ENCODE data around the gene STAT1. TPM values are rescaled to one million over a fixed set of nuclear protein-coding genes. Genes with fewer than 3 reads are reported as not detected.

Gene STAT1
- total and polyA plus RNA-seq, 9 of the 15 experiments (the other 6 are each of a cell fraction or from before 2014, with no cell fraction given) = 8.7 to 34.4 (median 26.8) TPM

DNA sequence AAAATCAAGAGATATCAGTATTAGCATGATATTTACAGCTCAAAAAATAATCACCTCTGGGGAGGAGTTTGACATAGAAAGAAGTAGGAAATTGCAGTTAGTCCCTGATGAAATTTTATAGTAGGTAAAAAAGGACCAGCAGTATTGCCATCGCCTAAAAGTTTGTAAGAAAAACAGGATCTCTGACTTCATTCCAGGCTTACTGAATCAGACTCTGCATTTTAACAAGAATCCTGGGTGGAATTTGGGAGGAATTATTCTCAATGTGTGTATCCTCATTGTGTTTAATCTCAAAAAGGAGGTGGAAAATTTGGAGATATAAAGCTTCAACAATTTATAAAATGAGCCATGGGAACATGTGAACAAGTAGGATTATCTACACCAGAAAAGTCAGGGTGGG, 31.2 kb upstream of the STAT1 start (continued):
- TF ChIP-seq ZFX (CRISPR knock-in tag; IDR thresholded peaks at IDR 0.05) = no peak
- TF ChIP-seq PHF20 (IDR thresholded peaks at IDR 0.05; ENCODE audit: partially characterized antibody) = no peak
- no peak for TF ChIP-seq SMAD2 (IDR thresholded peaks at IDR 0.05; ENCODE audit: low read depth, low read length)
- no peak for TF ChIP-seq PHB2 (IDR thresholded peaks at IDR 0.05; ENCODE audit: low read depth)
- no peak for TF ChIP-seq DDX20 (tag; IDR thresholded peaks at IDR 0.05; ENCODE audit: low read depth)
- TF ChIP-seq NCOA4 (IDR thresholded peaks at IDR 0.05; ENCODE audit: partially characterized antibody) = no peak
- TF ChIP-seq HMG20B (CRISPR knock-in tag; IDR thresholded peaks at IDR 0.05) = no peak

DNA sequence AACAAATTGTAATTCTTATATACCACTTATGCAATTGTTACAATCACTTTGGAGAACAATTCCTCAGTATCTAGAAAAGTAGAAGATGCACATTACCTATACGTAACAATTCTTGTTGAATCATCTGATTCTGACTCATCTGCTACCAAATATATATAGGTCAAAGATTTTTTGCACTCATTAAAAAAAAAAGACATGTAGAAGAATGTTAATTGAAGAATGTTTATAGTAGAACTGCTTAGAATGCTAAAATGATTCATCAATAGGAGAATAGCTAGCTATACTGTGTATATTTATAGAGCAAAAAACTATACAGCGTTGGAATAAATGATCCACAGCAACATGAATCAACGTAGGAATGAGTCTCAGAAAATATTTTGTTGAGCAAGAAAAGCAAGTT, 29.5 kb upstream of the STAT1 start:
- H3K27me3 ChIP-seq (ENCODE audit: control insufficient read depth in 2 of 2, insufficient read depth in 2 of 2, low read length in 2 of 2) = no peaks in the 10 kb centered on the region; a peak in 1 of 5 replicates
- no peaks in the 10 kb centered on the region for H4K20me1 ChIP-seq (replicated peaks; ENCODE audit: control insufficient read depth, insufficient read depth, low read length)
- H2AFZ ChIP-seq (ENCODE audit: low read depth, low read length) = no peak overlapping the region
- ChIA-PET CTCF (ENCODE audit: low intra/inter-chr PET ratio) (no interaction called here), POLR2A (no interaction called here)
- peaks cover 0 to 6% of the 10 kb centered on the region in 2 experiments; a peak in 2 of 5 replicates for H3K4me1 ChIP-seq (replicated peaks in 1 of 2; ENCODE audit: control insufficient read depth in 2 of 2, insufficient read depth in 2 of 2, low read length in 2 of 2)
- no peak overlapping the region for H3K9ac ChIP-seq (ENCODE audit: insufficient read depth in 1 of 2, low read depth in 2 of 2, low read length in 2 of 2)
- H3K4me3 ChIP-seq = no peak overlapping the region
- BruUV-seq (replicated peaks) = no TSS peak
- 31% methylated on average over 3 of the region's 3 CpGs for WGBS (ENCODE audit: insufficient coverage, low coverage, missing lambda C conversion rate)
- intact Hi-C loops (cut with micrococcal nuclease) = no loop called here
- no peaks in the 10 kb centered on the region for H3K9me3 ChIP-seq (replicated peaks; ENCODE audit: control insufficient read depth, insufficient read depth, low read depth, low read length)
- H3K36me3 ChIP-seq (ENCODE audit: control insufficient read depth, insufficient read depth, low read length) = no peaks in the 10 kb centered on the region
- H3K9me1 ChIP-seq (ENCODE audit: control insufficient read depth, insufficient read depth, low read length) = no peaks in the 10 kb centered on the region
- H3K79me2 ChIP-seq (ENCODE audit: control insufficient read depth, insufficient read depth, low read length) = no peaks in the 10 kb centered on the region
- FAIRE-seq (no peak), ATAC-seq (no peak), DNase-seq (ENCODE audit: extremely low read depth in 1 of 4, low spot score in 3 of 4) (no peak)
- TF ChIP-seq BRD4 (IDR thresholded peaks at IDR 0.05) = no peak
- no peak for TF ChIP-seq TCFL5 (CRISPR knock-in tag; conservative IDR thresholded peaks at IDR 0.05)
- TF ChIP-seq DACH1 (IDR thresholded peaks at IDR 0.05; ENCODE audit: partially characterized antibody) = no peak
- TF ChIP-seq, protein P1, sequence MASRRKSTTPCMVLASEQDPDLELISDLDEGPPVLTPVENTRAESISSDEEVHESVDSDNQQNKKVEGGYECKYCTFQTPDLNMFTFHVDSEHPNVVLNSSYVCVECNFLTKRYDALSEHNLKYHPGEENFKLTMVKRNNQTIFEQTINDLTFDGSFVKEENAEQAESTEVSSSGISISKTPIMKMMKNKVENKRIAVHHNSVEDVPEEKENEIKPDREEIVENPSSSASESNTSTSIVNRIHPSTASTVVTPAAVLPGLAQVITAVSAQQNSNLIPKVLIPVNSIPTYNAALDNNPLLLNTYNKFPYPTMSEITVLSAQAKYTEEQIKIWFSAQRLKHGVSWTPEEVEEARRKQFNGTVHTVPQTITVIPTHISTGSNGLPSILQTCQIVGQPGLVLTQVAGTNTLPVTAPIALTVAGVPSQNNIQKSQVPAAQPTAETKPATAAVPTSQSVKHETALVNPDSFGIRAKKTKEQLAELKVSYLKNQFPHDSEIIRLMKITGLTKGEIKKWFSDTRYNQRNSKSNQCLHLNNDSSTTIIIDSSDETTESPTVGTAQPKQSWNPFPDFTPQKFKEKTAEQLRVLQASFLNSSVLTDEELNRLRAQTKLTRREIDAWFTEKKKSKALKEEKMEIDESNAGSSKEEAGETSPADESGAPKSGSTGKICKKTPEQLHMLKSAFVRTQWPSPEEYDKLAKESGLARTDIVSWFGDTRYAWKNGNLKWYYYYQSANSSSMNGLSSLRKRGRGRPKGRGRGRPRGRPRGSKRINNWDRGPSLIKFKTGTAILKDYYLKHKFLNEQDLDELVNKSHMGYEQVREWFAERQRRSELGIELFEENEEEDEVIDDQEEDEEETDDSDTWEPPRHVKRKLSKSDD (conservative IDR thresholded peaks at IDR 0.05; ENCODE audit: low read length) = no peak
- TF ChIP-seq ZNF584 (CRISPR knock-in tag; IDR thresholded peaks at IDR 0.05; ENCODE audit: low read depth) = no peak
- no peak for TF ChIP-seq ZNF57 (CRISPR knock-in tag; IDR thresholded peaks at IDR 0.05)
- no peak for TF ChIP-seq ILF3 (IDR thresholded peaks at IDR 0.05; ENCODE audit: borderline replicate concordance)
- H3K27ac ChIP-seq (ENCODE audit: extremely low read depth, low read depth, low read length) = no peak overlapping the region
- no peak overlapping the region for H3K4me2 ChIP-seq (ENCODE audit: insufficient read depth, low read length)
- in situ Hi-C loops (cut with MboI) = no loop called here

Measured in K562 (cell line).